Neutrophil (primary cell): ENCODE data around the gene MAPK1IP1L.
"Not testable (repeated sequence)": the region's sequence is repeated elsewhere in the genome, so short reads cannot be mapped to it uniquely, and the experiment has no call there.

Source experiments
- H3K27ac ChIP-seq: fragments of 200-600 bp; sonication (generic); 2 replicates; pipeline ENCODE4 v1.5.1; 2016; ENCODE audit warnings: mild to moderate bottlenecking, moderate library complexity
- H3K27me3 ChIP-seq: fragments of 200-600 bp; sonication (generic); 2 replicates; pipeline ENCODE4 v1.6.0; 2016; ENCODE audit warnings: mild to moderate bottlenecking
- H3K36me3 ChIP-seq: fragments of 200-600 bp; sonication (generic); 2 replicates; pipeline ENCODE4 v1.5.1; 2017
- H3K4me1 ChIP-seq, 2 experiments: fragments of 200-600 bp in 1 of 2; sonication (generic) in 1 of 2; 1 replicate in 1 of 2; 2 replicates in 1 of 2; pipeline versions ENCODE4 v1.5.1 to v1.6.1; 2013 to 2016; ENCODE audit warnings: low read depth in 1 of 2, low read length in 1 of 2, mild to moderate bottlenecking in 1 of 2, moderate library complexity in 1 of 2; ENCODE audit not compliant: control insufficient read depth in 1 of 2, insufficient read depth in 1 of 2
- H3K4me3 ChIP-seq, 2 experiments: fragments of 200-600 bp in 1 of 2; sonication (generic) in 1 of 2; 1 replicate in 1 of 2; 2 replicates in 1 of 2; pipeline ENCODE4 v1.5.1; 2013 to 2016; ENCODE audit warnings: low read depth in 1 of 2, low read length in 1 of 2, mild to moderate bottlenecking in 1 of 2, moderate library complexity in 1 of 2
- H3K9me3 ChIP-seq: fragments of 200-600 bp; sonication (generic); 2 replicates; pipeline ENCODE4 v1.5.1; 2016
- CTCF ChIP-seq: fragments of 200-600 bp; sonication (generic); IDR thresholded peaks from 2 replicates; pipeline ENCODE4 v1.5.1; 2016; ENCODE audit warnings: antibody characterized with exemption

Gene MAPK1IP1L

GRCh38 chr14:55026441-55026792 lies 25.0 kb upstream of the MAPK1IP1L start:
- TF ChIP-seq CTCF, result no peak
- H3K9me3 ChIP-seq, result no peaks in the 10 kb centered on the region
- H3K27me3 ChIP-seq, result no peaks in the 10 kb centered on the region
- H3K36me3 ChIP-seq, result no peaks in the 10 kb centered on the region
- peaks cover 20 to 22% of the 10 kb centered on the region in 2 experiments for H3K4me1 ChIP-seq
- peak overlapping the region; percentile 84 for H3K27ac ChIP-seq
- peak overlapping the region; percentile 67 to 68 for H3K4me3 ChIP-seq

DNA sequence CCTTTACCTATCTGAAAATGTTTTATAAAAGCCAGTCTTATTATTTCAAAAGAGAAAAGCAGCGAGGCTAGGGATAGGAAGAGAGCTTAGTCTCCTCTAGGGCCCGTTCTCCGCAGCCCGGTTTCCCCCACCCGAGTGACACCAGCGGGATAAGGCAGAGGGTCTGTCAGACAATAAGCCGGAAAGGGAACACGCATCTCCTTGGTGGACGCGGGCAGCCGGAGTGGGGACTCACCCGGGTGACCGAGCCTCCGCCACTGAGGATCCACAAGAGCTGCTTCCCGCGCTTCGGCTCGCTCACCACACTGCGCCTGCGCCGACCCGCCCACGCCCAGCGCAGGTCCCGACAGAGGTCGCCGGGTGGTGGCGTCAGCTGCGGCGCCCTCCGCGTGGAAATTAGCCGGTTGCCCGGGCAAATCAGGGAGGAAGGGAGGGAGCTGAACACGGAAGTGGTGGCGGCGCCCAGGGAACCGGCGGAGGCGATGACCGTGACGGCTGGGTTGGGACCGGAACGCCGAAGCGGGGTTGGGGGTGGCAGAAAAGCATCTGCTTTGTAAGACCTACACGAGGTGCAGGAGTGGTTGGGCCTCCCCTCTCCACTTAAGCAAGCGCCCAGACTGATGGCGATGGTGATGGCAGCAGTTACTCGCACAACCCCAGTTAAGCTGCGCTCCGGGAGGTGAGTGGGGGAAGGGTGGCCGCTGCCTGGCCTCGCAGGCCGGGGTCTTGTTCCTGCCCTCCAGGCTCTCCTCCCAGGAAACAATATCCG lies 24.5 kb upstream of the MAPK1IP1L start, which contains the start of the genes SOCS4 and WDHD1:
Gene SOCS4 (plus strand): TSS at position 444 of the 769 bp plus-strand sequence. CDS start 15,806 bp downstream, outside the sequence.
Gene WDHD1 (minus strand): TSS at position 307 of the 769 bp plus-strand sequence. CDS start 312 bp downstream, outside the sequence.
- no peaks in the 10 kb centered on the region for H3K9me3 ChIP-seq
- no peaks in the 10 kb centered on the region for H3K27me3 ChIP-seq
- peaks cover 20 to 22% of the 10 kb centered on the region in 2 experiments for H3K4me1 ChIP-seq
- H3K36me3 ChIP-seq, result no peaks in the 10 kb centered on the region
- TF ChIP-seq CTCF, result peak; percentile 48
- H3K27ac ChIP-seq, result peak within 1 kb of the TSS; percentile 84
- H3K4me3 ChIP-seq, result peak within 1 kb of the TSS; percentile 67 to 68

GRCh38 chr14:55028066-55028465 lies 23.4 kb upstream of the MAPK1IP1L start:
- H3K36me3 ChIP-seq, result no peaks in the 10 kb centered on the region
- peak overlapping the region; percentile 67 to 68 for H3K4me3 ChIP-seq
- H3K4me1 ChIP-seq, result peaks cover 20 to 22% of the 10 kb centered on the region in 2 experiments
- no peaks in the 10 kb centered on the region for H3K27me3 ChIP-seq
- no peak for TF ChIP-seq CTCF
- H3K9me3 ChIP-seq, result no peaks in the 10 kb centered on the region
- peak overlapping the region; percentile 84 for H3K27ac ChIP-seq

GRCh38 chr14:55028476-55028875 lies 23.0 kb upstream of the MAPK1IP1L start:
- peaks cover under 1% of the 10 kb centered on the region for H3K36me3 ChIP-seq
- no peak overlapping the region for H3K27ac ChIP-seq
- no peak overlapping the region for H3K4me3 ChIP-seq

GRCh38 chr14:55031190-55031589 lies 20.3 kb upstream of the MAPK1IP1L start:
- no peak for TF ChIP-seq CTCF
- H3K27ac ChIP-seq, result no peak overlapping the region
- no peaks in the 10 kb centered on the region for H3K9me3 ChIP-seq
- peaks cover 9% of the 10 kb centered on the region for H3K36me3 ChIP-seq
- H3K4me3 ChIP-seq, result no peak overlapping the region
- H3K27me3 ChIP-seq, result no peaks in the 10 kb centered on the region
- H3K4me1 ChIP-seq, result peaks cover 18 to 20% of the 10 kb centered on the region in 2 experiments

More at GRCh38 chr14:55028476-55028875, 23.0 kb upstream of the MAPK1IP1L start:
- Histone ChIP-seq H3K4me1 (peaks cover 20 to 22% of the 10 kb centered on the region in 2 experiments), H3K27me3 (no peaks in the 10 kb centered on the region), H3K9me3 (no peaks in the 10 kb centered on the region)
- no peak for TF ChIP-seq CTCF

GRCh38 chr14:55037995-55038394 lies 13.5 kb upstream of the MAPK1IP1L start:
- not testable (repeated sequence) for H3K4me1 ChIP-seq, H3K36me3 ChIP-seq, H3K4me3 ChIP-seq, H3K9me3 ChIP-seq, H3K27ac ChIP-seq, H3K27me3 ChIP-seq
